ENCODE results near the gene EPS15.
A peak's percentile ranks its signal among the peaks of the same experiment; 100 is the strongest.
"Not testable (repeated sequence)": the region's sequence is repeated elsewhere in the genome, so short reads cannot be mapped to it uniquely, and the experiment has no call there.

EPS15 gene

GRCh38 chr1:51410568-51411460, 108.3 kb downstream of the EPS15 start:
- no peak for TF ChIP-seq CTCF (IDR thresholded peaks at IDR 0.05; ENCODE audit: low read depth, low read length, missing control alignments)
- in situ Hi-C loops (cut with HindIII; ENCODE audit: low pct_ligation_motif_present, low sequenced_read_pairs), result no loop called here
- Histone ChIP-seq H3K27ac (no peak overlapping the region), H3K36me3 (replicated peaks) (peaks cover 22% of the 10 kb centered on the region), H3K4me3 (ENCODE audit: low read depth, low read length) (no peak overlapping the region), H3K27me3 (replicated peaks) (no peaks in the 10 kb centered on the region)
- DNase-seq, result peak; percentile 20

GRCh38 chr1:51409755-51410541, 109.1 kb downstream of the EPS15 start:
- in situ Hi-C loops (cut with HindIII; ENCODE audit: low pct_ligation_motif_present, low sequenced_read_pairs); DNase-seq; H3K4me3 ChIP-seq (ENCODE audit: low read depth, low read length); H3K27ac ChIP-seq; H3K27me3 ChIP-seq (replicated peaks): not testable (repeated sequence)
- peaks cover 31% of the 10 kb centered on the region for H3K36me3 ChIP-seq (replicated peaks)

- Histone ChIP-seq H3K4me3 (ENCODE audit: low read depth, low read length) (no peak overlapping the region), H3K36me3 (replicated peaks) (peaks cover 2% of the 10 kb centered on the region), H3K27ac (no peak overlapping the region), H3K27me3 (replicated peaks) (no peaks in the 10 kb centered on the region)
- in situ Hi-C loops (cut with HindIII; ENCODE audit: low pct_ligation_motif_present, low sequenced_read_pairs), result no loop called here
- no peak for TF ChIP-seq CTCF (IDR thresholded peaks at IDR 0.05; ENCODE audit: low read depth, low read length, missing control alignments)
- DNase-seq, result no peak
These were observed 126.8 kb downstream of the EPS15 start for GRCh38 chr1:51392241-51392640.

GRCh38 chr1:51390641-51391040, 128.4 kb downstream of the EPS15 start:
- H3K27me3 ChIP-seq (replicated peaks); H3K4me3 ChIP-seq (ENCODE audit: low read depth, low read length); H3K27ac ChIP-seq; DNase-seq; H3K36me3 ChIP-seq (replicated peaks); in situ Hi-C loops (cut with HindIII; ENCODE audit: low pct_ligation_motif_present, low sequenced_read_pairs): not testable (repeated sequence)

GRCh38 chr1:51387288-51387687, 131.8 kb downstream of the EPS15 start:
- in situ Hi-C loops (cut with HindIII; ENCODE audit: low pct_ligation_motif_present, low sequenced_read_pairs), result not testable (repeated sequence)

GRCh38 chr1:51386259-51386658, 132.8 kb downstream of the EPS15 start:
- H3K4me3 ChIP-seq (ENCODE audit: low read depth, low read length); H3K27me3 ChIP-seq (replicated peaks); H3K27ac ChIP-seq: not testable (repeated sequence)

More at GRCh38 chr1:51387288-51387687, 131.8 kb downstream of the EPS15 start:
- not testable (repeated sequence) for H3K36me3 ChIP-seq (replicated peaks); H3K4me3 ChIP-seq (ENCODE audit: low read depth, low read length); H3K27me3 ChIP-seq (replicated peaks); DNase-seq; H3K27ac ChIP-seq

GRCh38 chr1:51385776-51386175, 133.3 kb downstream of the EPS15 start:
- DNase-seq, result no peak
- Histone ChIP-seq H3K27ac (no peak overlapping the region), H3K36me3 (replicated peaks) (peaks cover 3% of the 10 kb centered on the region), H3K27me3 (replicated peaks) (no peaks in the 10 kb centered on the region), H3K4me3 (ENCODE audit: low read depth, low read length) (no peak overlapping the region)
- no peak for TF ChIP-seq CTCF (IDR thresholded peaks at IDR 0.05; ENCODE audit: low read depth, low read length, missing control alignments)
- in situ Hi-C loops (cut with HindIII; ENCODE audit: low pct_ligation_motif_present, low sequenced_read_pairs), result no loop called here

More at GRCh38 chr1:51386259-51386658, 132.8 kb downstream of the EPS15 start:
- H3K36me3 ChIP-seq (replicated peaks); in situ Hi-C loops (cut with HindIII; ENCODE audit: low pct_ligation_motif_present, low sequenced_read_pairs); DNase-seq: not testable (repeated sequence)

Data from brain microvascular endothelial cell (primary cell).